Activated CD8-positive, alpha-beta T cell treated with anti-CD3 and anti-CD28 coated beads for 36 hours (primary cell): ENCODE measurements around the gene FDPS. TPM values are rescaled to one million over a fixed set of nuclear protein-coding genes. Genes with fewer than 3 reads are reported as not detected.

ENCODE experiments used
- ATAC-seq: fragments of 200-7000 bp; cut with Tn5 transposase; one replicate; pipeline ENCODE4 v1.10.0; 2021; ENCODE audit warnings: mild to moderate bottlenecking, moderate library complexity
- CTCF ChIA-PET: fragments of 350-600 bp; sonication (Branson Sonifier 250); formaldehyde crosslinking; loops from one replicate; lab custom pipeline; 2021; ENCODE audit warnings: antibody characterized with exemption; lab: Charles Lee
- POLR2A ChIA-PET: fragments of 350-600 bp; sonication (Branson Sonifier 250); formaldehyde crosslinking; loops from one replicate; lab custom pipeline; 2021; ENCODE audit warnings: antibody characterized with exemption; lab: Charles Lee
- DNase-seq: peaks from one replicate; pipeline ENCODE4 v3.0.0-alpha.2; 2020
- H3K27ac Mint-ChIP-seq: one replicate; pipeline ENCODE4 v1.8.0; 2021; ENCODE audit warnings: mild to moderate bottlenecking, mixed read lengths
- H3K27me3 Mint-ChIP-seq: one replicate; pipeline ENCODE4 v1.8.0; 2021; ENCODE audit warnings: mixed read lengths
- H3K36me3 Mint-ChIP-seq: one replicate; pipeline ENCODE4 v1.8.0; 2021; ENCODE audit warnings: low read depth, mixed read lengths
- H3K4me1 Mint-ChIP-seq: one replicate; pipeline ENCODE4 v1.8.0; 2021; ENCODE audit warnings: low read depth, mixed read lengths
- H3K4me3 Mint-ChIP-seq: one replicate; pipeline ENCODE4 v1.8.0; 2021; ENCODE audit warnings: mild to moderate bottlenecking, moderate library complexity, mixed read lengths
- H3K9me3 Mint-ChIP-seq: one replicate; pipeline ENCODE4 v1.8.0; 2021; ENCODE audit warnings: mixed read lengths
- CTCF ChIP-seq: fragments of 200-600 bp; IDR thresholded peaks from one replicate; pipeline ENCODE4 v1.8.0; 2022; ENCODE audit warnings: antibody characterized with exemption, mild to moderate bottlenecking
- intact Hi-C: fragments of 100-400 bp; cut with micrococcal nuclease; formaldehyde crosslinking; loops from one replicate; pipeline ENCODE4 v1.10.0; 2022
- total RNA-seq, 2 experiments: library from RNA; stranded (reverse); gene quantifications; one replicate each; pipeline ENCODE4 v1.2.3, GENCODE V29; 2021

Gene FDPS
- total RNA-seq, 2 experiments from 2014 or later = 293 to 316 TPM

GRCh38 chr1:155334962-155335361 is 26.3 kb downstream of the FDPS start:
- no peak for TF ChIP-seq CTCF
- ATAC-seq = no peak

GRCh38 chr1:155339515-155340097 is 30.9 kb downstream of the FDPS start:
- DNase-seq = no peak
- TF ChIP-seq CTCF = no peak
- Mint-ChIP-seq H3K27ac (no peak overlapping the region), H3K27me3 (no peaks in the 10 kb centered on the region), H3K4me1 (peaks cover 3% of the 10 kb centered on the region), H3K36me3 (peaks cover 27% of the 10 kb centered on the region), H3K4me3 (no peak overlapping the region), H3K9me3 (no peaks in the 10 kb centered on the region)
- ATAC-seq = no peak
- POLR2A ChIA-PET = interaction anchor here (1.5 kb wide), 1 partner anchor 14 kb away, joined by 7 read pairs; no protein-coding TSS in a partner anchor
- intact Hi-C loops = no loop called here
- CTCF ChIA-PET = interaction anchor here (1.4 to 2.7 kb wide), 3 partner anchors 16 to 88 kb away, joined by 5 to 10 read pairs (median 6); no protein-coding TSS in a partner anchor

More at GRCh38 chr1:155334962-155335361, 26.3 kb downstream of the FDPS start:
- H3K4me3 Mint-ChIP-seq = no peak overlapping the region
- H3K27me3 Mint-ChIP-seq = no peaks in the 10 kb centered on the region
- no peaks in the 10 kb centered on the region for H3K9me3 Mint-ChIP-seq
- peaks cover 27% of the 10 kb centered on the region for H3K36me3 Mint-ChIP-seq
- no peak overlapping the region for H3K27ac Mint-ChIP-seq
- intact Hi-C loops = no loop called here
- POLR2A ChIA-PET = interaction anchor here (0.7 kb wide), 2 partner anchors 16 to 1006 kb away, joined by 3 to 4 read pairs; no protein-coding TSS in a partner anchor
- peaks cover 3% of the 10 kb centered on the region for H3K4me1 Mint-ChIP-seq
- no peak for DNase-seq
- CTCF ChIA-PET = interaction anchor here (1.0 to 1.4 kb wide), 3 partner anchors 8 to 64 kb away, joined by 3 to 8 read pairs (median 3); no protein-coding TSS in a partner anchor

GRCh38 chr1:155342842-155343241 is 34.2 kb downstream of the FDPS start:
- no peak overlapping the region for H3K27ac Mint-ChIP-seq

GRCh38 chr1:155352631-155353030 is 44.0 kb downstream of the FDPS start:
- DNase-seq (no peak), ATAC-seq (no peak)
- CTCF ChIA-PET = interaction anchor here (0.6 kb wide), 1 partner anchor 9 kb away, joined by 3 read pairs; no protein-coding TSS in a partner anchor
- Mint-ChIP-seq H3K36me3 (peaks cover 38% of the 10 kb centered on the region), H3K4me3 (no peak overlapping the region), H3K27me3 (no peaks in the 10 kb centered on the region), H3K4me1 (no peaks in the 10 kb centered on the region), H3K9me3 (no peaks in the 10 kb centered on the region), H3K27ac (no peak overlapping the region)
- TF ChIP-seq CTCF = no peak
- intact Hi-C loops = no loop called here
- POLR2A ChIA-PET = no interaction called here

More at GRCh38 chr1:155342842-155343241, 34.2 kb downstream of the FDPS start:
- CTCF ChIA-PET = interaction anchor here (0.7 to 1.6 kb wide), 4 partner anchors 8 to 66 kb away, joined by 3 to 4 read pairs (median 4); no protein-coding TSS in a partner anchor
- no peak for DNase-seq
- H3K4me1 Mint-ChIP-seq = peaks cover 3% of the 10 kb centered on the region
- no peak for TF ChIP-seq CTCF
- intact Hi-C loops = no loop called here
- H3K36me3 Mint-ChIP-seq = peaks cover 30% of the 10 kb centered on the region
- no peak for ATAC-seq
- H3K27me3 Mint-ChIP-seq = no peaks in the 10 kb centered on the region
- H3K9me3 Mint-ChIP-seq = no peaks in the 10 kb centered on the region
- POLR2A ChIA-PET = interaction anchor here (0.8 kb wide), 1 partner anchor 48 kb away, joined by 3 read pairs; no protein-coding TSS in a partner anchor
- H3K4me3 Mint-ChIP-seq = no peak overlapping the region

- Mint-ChIP-seq H3K4me1 (no peaks in the 10 kb centered on the region), H3K27ac (no peak overlapping the region), H3K27me3 (no peaks in the 10 kb centered on the region), H3K36me3 (peaks cover 5% of the 10 kb centered on the region), H3K4me3 (no peak overlapping the region), H3K9me3 (no peaks in the 10 kb centered on the region)
- intact Hi-C loops = no loop called here
- no peak for ATAC-seq
- DNase-seq = no peak
- ChIA-PET POLR2A (no interaction called here), CTCF (interaction anchor here (1.4 kb wide), 2 partner anchors 109 to 110 kb away, joined by 3 read pairs; no protein-coding TSS in a partner anchor)
- no peak for TF ChIP-seq CTCF
Measured at GRCh38 chr1:155360051-155360450, 51.4 kb downstream of the FDPS start.
